GM21529 (cell line): Measurements from ENCODE around the gene HLA-B.

Experiments used
- ATAC-seq: cut with Tn5 transposase; IDR thresholded peaks from one replicate; pipeline ENCODE4 v1.9.1; 2021; ENCODE audit not compliant: unreplicated experiment

The HLA-B gene

DNA sequence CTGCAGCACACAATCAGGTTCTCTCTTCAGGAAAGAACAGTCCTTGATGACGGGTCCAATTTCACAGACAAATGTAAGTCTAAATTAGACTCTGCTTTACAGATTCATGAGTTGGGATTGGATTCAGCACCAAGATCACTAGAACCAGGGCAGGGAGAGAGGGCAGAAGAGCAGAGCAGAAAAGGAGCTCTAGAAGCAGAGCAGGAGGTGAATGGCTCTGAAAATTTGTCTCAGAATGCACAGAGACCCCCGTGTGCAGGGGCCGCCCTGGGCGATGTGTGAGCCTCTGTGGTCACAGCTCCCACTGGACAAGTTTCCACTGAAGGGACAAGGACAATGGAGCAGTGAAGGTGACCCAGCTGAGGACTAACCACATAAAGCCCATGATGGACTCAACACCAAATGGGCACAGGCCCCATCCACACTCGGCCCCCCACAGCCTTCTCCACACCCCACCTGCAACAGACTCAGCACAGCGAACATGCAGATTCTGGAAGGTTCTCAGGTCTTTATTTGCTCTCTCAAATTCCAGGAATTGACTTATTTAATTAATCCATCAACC, 3.5 kb downstream of the HLA-B start:
- ATAC-seq = no peak

GRCh38 chr6:31352683-31353383, 4.1 kb downstream of the HLA-B start:
- ATAC-seq = no peak

DNA sequence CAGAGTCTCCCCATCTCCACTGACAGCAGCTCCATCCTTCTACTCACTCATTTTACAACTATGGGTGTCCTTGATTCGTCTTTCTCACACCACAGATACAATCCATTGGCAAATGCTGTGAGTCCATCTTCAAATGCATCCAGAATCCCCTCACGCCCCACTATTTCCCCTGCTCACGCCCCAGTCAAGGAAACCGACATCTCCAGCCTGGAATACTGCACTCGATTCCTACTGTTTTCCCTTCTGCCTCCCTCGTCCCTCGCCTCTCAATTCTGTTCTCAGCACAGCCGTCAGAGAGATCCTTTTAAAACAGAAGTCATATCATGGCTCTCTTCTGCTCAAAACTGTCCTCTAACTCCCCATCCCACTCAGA, 4.7 kb downstream of the HLA-B start:
- no peak for ATAC-seq

DNA sequence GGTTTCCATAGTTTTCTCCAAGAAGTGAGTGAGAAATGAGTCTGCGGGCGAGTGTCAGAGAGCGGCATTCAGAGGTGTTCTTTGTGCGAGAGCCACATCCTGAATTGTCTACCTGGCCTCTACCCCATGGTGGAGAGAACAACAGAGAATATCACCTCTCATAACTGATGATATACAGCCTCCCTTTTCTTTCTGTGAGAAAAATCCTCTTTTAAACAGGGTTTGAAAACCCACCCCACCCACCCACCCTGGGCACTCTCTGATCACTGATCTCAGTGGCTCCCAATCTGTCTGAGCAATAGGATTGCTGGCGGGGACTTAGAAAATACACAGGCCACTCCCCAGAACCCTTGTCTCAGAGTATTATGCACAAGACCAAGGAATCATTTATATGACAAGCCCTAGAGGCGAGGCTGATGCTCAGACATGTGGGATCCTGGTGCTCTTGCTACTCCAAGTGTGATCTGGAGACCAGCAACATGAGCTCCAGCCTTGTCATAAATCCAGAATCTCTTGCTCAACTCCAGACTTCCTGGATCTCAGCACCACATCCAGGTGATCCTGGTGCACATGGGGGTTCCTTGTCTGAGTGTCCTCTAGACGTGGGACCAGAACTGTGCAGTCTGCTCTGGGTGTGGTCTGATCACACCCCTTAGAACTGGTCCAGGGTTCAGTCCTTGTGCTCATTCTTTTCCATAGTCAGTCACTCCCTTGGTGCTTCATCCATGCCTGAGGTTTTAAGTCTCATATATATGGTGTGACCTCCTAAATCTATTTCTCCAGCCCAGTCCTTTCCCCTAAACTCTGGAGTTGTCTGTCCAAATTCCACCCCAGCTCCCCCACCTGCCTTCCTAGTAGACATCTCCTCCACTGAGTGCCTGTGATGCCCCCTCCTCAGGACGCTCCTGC, 5.3 kb downstream of the HLA-B start:
- ATAC-seq = no peak

DNA sequence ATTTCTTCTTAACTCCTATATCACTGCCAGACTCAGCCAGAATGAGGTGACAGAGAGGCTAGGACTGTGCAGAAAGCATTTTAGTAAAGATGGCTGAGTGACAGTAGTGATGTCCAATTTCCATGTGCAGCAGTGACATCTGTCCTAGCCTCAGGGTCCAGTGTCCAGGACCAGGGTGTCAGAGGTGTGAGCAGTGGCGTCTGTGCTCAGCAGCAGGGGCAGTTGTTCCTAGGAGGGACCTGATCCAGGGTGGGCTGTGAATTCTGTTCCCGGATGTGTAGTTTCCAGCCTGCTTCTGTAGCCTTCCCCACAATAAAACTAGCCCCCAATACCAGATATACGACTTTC, 6.0 kb downstream of the HLA-B start:
- ATAC-seq = no peak

DNA sequence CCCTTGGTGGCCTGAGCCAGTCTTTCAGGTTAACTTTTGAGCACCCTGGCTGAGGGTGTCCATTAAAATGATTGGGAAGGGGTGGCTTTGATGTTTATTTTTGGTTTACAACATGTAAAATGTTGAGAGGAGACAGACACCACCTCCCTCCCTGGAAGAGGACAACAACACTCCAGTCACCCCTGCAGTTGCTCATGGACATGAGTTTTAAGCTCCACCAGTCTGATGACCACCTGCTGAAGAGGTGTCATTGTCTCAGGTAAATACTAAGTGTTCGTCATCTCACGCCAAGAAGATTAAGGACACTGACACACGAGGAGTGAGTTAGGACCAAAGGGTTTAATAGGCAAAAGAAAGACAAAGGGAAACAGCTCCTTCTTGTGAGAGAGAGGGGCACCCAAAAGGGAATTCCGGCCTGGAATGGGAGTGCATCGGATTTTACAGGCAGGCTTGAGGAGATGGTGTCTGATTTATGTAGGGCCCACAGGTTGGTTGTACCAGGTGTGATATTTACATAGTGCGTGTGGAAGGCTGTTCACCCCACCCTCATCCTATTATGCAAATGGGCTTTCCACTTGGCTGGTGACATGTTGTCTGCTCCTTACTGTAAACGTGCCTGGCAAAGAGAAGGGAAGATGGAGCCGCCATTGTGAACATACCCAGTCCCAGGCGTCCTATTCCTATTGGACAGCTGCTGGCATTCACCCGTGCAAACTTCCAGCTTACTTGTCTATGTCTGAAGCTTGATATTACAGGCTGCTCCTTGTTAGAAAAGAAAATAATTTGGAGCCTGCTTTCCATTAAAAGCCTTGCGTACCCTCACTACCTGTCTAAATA, 6.6 kb downstream of the HLA-B start:
- ATAC-seq = no peak

DNA sequence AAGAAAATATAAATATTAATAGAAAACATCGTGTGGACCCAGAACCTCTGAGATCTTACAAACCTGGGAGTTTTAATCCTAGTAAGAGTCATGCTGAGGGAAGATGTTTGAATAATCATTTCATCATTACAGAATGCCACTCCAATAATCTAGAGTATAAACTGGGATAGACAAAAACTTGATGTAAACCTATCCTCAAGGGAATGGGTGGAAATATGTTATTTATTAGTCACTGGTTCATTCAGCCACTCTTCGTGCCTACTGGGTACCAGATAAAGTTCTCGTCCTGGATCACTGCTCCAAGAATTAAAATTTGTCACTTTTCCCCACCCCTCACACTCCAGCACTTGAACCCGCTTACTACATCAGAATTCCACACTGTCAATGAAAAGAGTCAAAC, 7.7 kb downstream of the HLA-B start:
- no peak for ATAC-seq

GRCh38 chr6:31345026-31345730, 11.8 kb downstream of the HLA-B start:
- no peak for ATAC-seq

DNA sequence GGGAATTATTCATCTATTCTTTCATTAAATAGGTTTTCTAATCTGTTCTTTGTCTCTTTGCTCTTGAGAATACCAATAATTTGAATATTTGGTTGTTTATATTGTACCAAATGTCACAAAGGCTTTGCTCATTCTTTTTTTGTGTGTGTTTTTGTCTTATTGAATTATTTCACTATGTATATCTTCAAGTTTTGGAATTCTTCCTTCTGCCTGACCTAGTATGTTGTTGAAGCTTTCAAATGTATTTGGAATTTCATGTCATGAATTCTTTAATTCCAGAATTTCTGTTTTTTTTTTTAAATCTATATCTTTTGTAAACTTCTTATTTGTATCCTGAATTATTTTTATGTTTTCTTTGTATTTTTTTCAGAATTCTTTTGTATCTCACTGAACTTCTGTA, 16.8 kb downstream of the HLA-B start:
- no peak for ATAC-seq

GRCh38 chr6:31339210-31339609, 17.8 kb downstream of the HLA-B start:
- no peak for ATAC-seq

DNA sequence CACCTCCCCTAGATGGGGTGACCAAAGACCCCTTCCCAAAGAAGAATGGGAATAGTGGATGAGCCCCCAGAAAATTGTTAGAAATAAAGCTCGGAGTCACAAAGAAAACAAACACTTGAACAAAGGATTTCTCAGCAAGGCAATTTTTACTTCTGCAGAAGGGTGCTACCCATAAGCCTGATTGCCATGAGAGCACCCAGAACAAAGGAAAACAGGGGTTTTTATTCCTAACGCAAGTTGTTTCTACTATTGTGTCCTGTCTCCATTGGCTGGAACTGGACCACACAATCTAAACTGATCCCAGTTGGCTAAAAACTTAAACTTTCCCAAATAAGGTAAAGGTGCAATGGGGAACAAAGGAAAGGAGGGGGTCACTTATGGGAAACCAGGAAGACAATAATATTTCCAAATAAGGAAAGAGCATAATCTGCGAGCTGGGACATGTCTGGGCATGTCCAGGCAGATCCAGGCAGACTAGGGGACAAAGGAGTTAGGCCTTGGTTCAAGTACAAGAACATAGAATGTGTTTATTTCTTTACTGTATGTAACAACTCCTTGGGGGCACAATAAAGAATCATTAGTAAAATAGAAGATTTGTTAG, 20.0 kb downstream of the HLA-B start:
- ATAC-seq = no peak

- no peak for ATAC-seq
Measured at GRCh38 chr6:31332637-31333602, 24.1 kb downstream of the HLA-B start.

DNA sequence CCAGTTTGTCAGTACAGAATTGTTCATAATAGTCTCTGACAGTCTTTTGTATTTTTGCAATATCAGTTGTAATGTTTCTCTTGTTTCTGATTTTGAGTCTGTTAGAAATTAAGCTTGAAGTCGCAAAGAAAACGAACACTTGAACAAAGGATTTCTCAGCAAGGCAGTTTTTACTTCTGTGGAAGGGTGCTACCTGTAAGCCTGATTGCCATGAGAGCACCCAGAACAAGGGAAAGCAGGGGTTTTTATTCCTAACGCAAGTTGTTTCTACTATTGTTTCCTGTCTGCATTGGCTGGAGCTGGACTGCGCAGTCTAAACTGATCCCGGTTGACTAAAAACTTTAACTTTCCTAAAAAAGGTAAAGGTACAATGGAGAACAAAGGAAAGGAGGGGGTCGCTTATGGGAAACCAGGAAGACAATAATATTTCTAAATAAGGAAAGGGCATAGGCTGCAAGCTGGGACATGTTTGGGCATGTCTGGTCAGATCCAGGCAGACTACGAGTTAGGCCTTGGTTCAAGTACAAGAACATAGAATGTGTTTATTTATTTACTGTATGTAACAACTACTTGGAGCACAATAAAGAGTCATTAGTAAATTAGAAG, 28.5 kb downstream of the HLA-B start:
- ATAC-seq = no peak

DNA sequence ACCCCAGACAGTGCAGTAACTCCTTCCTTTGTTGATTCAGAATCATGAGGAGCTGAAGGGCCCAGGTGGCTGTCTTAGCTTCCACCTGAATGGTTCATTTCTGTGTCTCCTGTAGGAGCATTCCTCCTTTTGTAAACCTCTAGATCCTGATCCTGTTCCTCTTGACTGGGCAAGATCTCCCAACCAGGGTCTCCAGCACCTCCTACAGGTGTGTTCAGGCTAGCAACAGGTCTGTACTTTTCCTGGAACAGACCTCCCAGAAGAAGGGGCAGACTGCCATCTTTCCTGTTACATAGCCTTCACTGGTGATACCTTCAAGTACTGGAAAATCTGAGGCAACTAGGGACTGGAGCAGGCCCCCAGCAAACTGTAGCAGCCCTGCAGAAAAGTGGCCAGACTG, 35.2 kb downstream of the HLA-B start:
- ATAC-seq = no peak

DNA sequence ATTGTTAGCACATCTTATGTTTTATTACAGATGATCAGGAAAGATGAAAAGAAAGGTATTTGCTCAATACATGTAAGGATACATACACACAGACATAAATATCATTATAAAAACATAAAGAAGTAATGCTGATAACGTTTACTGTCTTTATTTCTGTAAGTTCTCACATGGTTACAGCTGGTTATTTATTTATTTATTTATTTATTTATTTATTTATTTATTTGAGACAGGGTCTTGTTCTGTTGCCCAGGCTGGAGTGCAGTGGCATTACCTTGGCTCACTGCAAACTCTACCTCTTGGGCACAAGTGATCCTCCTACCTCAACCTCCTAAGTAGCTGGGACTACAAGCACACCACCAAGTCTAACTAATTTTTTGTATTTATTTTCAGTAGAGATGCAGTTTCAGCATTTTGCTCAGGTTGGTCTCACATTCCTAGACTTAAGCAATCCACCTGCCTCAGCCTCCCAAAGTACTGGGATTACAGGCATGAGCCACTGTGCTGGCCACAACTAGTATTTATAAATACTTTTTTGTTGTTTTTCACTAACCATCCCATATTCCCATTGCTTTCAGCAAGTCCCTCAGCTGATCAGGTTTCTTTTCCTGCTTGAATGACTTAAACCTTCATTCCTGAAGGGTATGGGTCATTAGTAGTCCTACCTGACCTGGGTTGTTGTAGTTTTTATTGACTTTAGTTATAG, 35.8 kb downstream of the HLA-B start:
- no peak for ATAC-seq

DNA sequence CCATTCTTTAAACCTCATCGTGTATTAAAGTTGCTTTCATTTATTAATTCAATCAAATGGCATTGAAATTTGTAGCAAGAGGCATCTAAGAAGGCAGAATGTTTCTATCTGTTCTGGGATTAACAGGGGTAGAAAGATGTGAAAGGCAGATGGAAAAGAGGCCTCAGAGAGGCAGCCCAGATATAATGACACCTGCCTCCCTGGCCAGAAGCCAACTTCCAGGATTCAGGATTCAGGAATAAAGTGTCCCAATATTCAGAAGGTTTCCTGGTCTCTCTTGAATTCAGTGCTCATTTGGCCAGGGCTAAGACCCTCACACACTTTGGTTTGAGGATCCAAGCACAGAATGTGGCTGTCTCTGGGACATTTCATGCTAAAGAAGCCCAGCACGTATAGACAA, 39.9 kb downstream of the HLA-B start:
- ATAC-seq = no peak

GRCh38 chr6:31309641-31310040, 47.3 kb downstream of the HLA-B start:
- ATAC-seq = no peak

DNA sequence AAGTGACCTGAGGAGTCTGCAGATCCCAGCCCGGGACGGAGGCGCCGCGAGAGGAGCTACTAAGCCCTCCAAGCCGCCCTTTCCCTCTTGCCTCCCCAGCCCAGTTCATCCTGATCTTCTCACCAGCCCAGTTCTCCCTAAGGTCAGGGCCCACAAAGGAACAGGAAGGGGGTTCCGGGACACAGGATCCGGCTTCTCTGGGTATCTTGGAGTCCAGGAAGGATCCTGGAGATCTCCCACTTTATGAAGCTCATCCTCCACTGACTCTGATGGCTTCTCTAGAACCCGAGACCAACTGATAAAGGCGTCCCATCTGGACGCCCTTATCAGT, 48.2 kb downstream of the HLA-B start:
- no peak for ATAC-seq
